Pons (tissue), 1 donor: Measurements from ENCODE around the gene DDX59.
"Not testable (repeated sequence)": the region's sequence is repeated elsewhere in the genome, so short reads cannot be mapped to it uniquely, and the experiment has no call there.

Source experiments
- DNase-seq: peaks from one replicate; pipeline ENCODE4 v3.0.0-alpha.2; 2016; ENCODE audit warnings: low spot score

Gene DDX59

GRCh38 chr1:200670242-200671118, 773 bp upstream of the DDX59 start:
- peak; percentile 86 for DNase-seq

- DNase-seq, result peak; percentile 25
Measured at GRCh38 chr1:200668514-200669313, 993 bp downstream of the DDX59 start.

GRCh38 chr1:200666309-200666708, 3.4 kb downstream of the DDX59 start:
- no peak for DNase-seq

GRCh38 chr1:200665861-200666260, 3.8 kb downstream of the DDX59 start:
- DNase-seq, result peak; percentile 32

- no peak for DNase-seq
Measured at GRCh38 chr1:200660719-200661118, 9.0 kb downstream of the DDX59 start.

GRCh38 chr1:200659269-200659668, 10.4 kb downstream of the DDX59 start:
- DNase-seq, result no peak

GRCh38 chr1:200658037-200658818, 11.5 kb downstream of the DDX59 start:
- DNase-seq, result no peak

- DNase-seq, result no peak
Measured at GRCh38 chr1:200654660-200655059, 15.0 kb downstream of the DDX59 start.

GRCh38 chr1:200653022-200653462, 16.7 kb downstream of the DDX59 start:
- no peak for DNase-seq

GRCh38 chr1:200652378-200652777, 17.3 kb downstream of the DDX59 start:
- DNase-seq, result no peak

- no peak for DNase-seq
Measured at GRCh38 chr1:200646515-200646914, 23.2 kb downstream of the DDX59 start.

GRCh38 chr1:200644021-200644420, 25.7 kb downstream of the DDX59 start:
- DNase-seq, result no peak

- DNase-seq, result peak; percentile 60
Measured at GRCh38 chr1:200642481-200642880, 27.2 kb downstream of the DDX59 start.

- no peak for DNase-seq
Measured at GRCh38 chr1:200640963-200641401, 28.7 kb downstream of the DDX59 start.

- no peak for DNase-seq
Measured at GRCh38 chr1:200640373-200640962, 29.2 kb downstream of the DDX59 start.

GRCh38 chr1:200638073-200638472, 31.6 kb downstream of the DDX59 start:
- DNase-seq, result no peak

- DNase-seq, result no peak
Measured at GRCh38 chr1:200636681-200637080, 33.0 kb downstream of the DDX59 start.

GRCh38 chr1:200634261-200635122, 35.2 kb downstream of the DDX59 start:
- no peak for DNase-seq

GRCh38 chr1:200631375-200631774, 38.3 kb downstream of the DDX59 start:
- no peak for DNase-seq

GRCh38 chr1:200630515-200630899, 39.2 kb downstream of the DDX59 start:
- DNase-seq, result not testable (repeated sequence)
